ENCODE data around the gene RACK1.

DNA sequence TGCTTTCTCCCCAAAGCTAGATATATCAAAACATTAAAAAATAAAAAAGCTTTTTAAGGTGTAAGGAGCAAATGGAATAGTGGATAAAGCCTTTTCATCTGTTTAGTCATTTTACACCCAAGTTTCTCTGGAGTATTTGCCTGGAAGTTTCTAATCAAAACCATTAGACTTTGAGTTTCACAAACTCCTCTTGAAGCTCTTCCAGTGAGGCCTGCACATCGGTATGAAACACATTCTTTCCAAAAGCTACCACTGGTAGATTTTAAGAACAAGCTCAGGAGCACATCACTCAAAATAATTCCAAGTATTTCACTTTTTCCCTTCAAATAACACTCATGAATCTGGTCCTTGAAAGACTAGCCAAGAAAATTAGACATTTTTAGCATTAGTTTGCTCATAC lies 11.6 kb upstream of the RACK1 start:
- TF ChIP-seq, protein P1, sequence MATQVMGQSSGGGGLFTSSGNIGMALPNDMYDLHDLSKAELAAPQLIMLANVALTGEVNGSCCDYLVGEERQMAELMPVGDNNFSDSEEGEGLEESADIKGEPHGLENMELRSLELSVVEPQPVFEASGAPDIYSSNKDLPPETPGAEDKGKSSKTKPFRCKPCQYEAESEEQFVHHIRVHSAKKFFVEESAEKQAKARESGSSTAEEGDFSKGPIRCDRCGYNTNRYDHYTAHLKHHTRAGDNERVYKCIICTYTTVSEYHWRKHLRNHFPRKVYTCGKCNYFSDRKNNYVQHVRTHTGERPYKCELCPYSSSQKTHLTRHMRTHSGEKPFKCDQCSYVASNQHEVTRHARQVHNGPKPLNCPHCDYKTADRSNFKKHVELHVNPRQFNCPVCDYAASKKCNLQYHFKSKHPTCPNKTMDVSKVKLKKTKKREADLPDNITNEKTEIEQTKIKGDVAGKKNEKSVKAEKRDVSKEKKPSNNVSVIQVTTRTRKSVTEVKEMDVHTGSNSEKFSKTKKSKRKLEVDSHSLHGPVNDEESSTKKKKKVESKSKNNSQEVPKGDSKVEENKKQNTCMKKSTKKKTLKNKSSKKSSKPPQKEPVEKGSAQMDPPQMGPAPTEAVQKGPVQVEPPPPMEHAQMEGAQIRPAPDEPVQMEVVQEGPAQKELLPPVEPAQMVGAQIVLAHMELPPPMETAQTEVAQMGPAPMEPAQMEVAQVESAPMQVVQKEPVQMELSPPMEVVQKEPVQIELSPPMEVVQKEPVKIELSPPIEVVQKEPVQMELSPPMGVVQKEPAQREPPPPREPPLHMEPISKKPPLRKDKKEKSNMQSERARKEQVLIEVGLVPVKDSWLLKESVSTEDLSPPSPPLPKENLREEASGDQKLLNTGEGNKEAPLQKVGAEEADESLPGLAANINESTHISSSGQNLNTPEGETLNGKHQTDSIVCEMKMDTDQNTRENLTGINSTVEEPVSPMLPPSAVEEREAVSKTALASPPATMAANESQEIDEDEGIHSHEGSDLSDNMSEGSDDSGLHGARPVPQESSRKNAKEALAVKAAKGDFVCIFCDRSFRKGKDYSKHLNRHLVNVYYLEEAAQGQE (IDR thresholded peaks at IDR 0.05; ENCODE audit: low read depth): no peak
- TF ChIP-seq FOXM1 (IDR thresholded peaks at IDR 0.05; ENCODE audit: borderline replicate concordance, low read depth) (no peak), EGR1 (IDR thresholded peaks at IDR 0.05) (no peak), TAF1 (IDR thresholded peaks at IDR 0.05; ENCODE audit: low read depth) (no peak), EP300 (IDR thresholded peaks at IDR 0.05; ENCODE audit: borderline replicate concordance) (no peak), TCF12 (IDR thresholded peaks at IDR 0.05; ENCODE audit: low read depth) (no peak), CEBPB (IDR thresholded peaks at IDR 0.05) (no peak)
- TF ChIP-seq, protein P2, sequence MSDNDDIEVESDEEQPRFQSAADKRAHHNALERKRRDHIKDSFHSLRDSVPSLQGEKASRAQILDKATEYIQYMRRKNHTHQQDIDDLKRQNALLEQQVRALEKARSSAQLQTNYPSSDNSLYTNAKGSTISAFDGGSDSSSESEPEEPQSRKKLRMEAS (IDR thresholded peaks at IDR 0.05): no peak
- TF ChIP-seq, protein P3, sequence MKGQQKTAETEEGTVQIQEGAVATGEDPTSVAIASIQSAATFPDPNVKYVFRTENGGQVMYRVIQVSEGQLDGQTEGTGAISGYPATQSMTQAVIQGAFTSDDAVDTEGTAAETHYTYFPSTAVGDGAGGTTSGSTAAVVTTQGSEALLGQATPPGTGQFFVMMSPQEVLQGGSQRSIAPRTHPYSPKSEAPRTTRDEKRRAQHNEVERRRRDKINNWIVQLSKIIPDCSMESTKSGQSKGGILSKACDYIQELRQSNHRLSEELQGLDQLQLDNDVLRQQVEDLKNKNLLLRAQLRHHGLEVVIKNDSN (IDR thresholded peaks at IDR 0.05): no peak
